ENCODE results near the gene GCNT3.

DNA sequence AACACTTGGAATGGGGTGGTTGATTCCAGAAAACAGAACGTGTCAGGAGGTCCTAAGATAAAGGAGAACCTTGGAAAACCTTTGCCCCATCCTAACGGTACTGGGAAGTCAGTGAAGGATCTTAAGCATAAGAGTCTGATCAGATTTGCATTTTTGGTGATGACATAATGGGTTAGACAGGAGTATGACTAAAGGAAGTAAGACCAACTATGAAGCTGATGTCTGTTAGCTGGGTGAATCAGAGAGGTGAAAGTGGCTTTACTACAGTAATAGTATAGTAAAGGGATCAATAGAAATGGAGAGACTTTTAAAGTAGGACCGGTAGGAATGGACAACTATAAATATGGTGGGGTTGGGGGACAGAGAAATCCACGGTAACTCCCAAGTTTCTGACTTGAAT is 33.2 kb downstream of the GCNT3 start:
- TF ChIP-seq, protein P1, sequence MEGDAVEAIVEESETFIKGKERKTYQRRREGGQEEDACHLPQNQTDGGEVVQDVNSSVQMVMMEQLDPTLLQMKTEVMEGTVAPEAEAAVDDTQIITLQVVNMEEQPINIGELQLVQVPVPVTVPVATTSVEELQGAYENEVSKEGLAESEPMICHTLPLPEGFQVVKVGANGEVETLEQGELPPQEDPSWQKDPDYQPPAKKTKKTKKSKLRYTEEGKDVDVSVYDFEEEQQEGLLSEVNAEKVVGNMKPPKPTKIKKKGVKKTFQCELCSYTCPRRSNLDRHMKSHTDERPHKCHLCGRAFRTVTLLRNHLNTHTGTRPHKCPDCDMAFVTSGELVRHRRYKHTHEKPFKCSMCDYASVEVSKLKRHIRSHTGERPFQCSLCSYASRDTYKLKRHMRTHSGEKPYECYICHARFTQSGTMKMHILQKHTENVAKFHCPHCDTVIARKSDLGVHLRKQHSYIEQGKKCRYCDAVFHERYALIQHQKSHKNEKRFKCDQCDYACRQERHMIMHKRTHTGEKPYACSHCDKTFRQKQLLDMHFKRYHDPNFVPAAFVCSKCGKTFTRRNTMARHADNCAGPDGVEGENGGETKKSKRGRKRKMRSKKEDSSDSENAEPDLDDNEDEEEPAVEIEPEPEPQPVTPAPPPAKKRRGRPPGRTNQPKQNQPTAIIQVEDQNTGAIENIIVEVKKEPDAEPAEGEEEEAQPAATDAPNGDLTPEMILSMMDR (IDR thresholded peaks at IDR 0.05; ENCODE audit: low read depth, low read length) = no peak
- TF ChIP-seq POLR2A (IDR thresholded peaks at IDR 0.05; ENCODE audit: extremely low read depth, insufficient read length) (no peak), MYC (IDR thresholded peaks at IDR 0.05; ENCODE audit: low read depth, low read length) (no peak)
- TF ChIP-seq, protein P2, sequence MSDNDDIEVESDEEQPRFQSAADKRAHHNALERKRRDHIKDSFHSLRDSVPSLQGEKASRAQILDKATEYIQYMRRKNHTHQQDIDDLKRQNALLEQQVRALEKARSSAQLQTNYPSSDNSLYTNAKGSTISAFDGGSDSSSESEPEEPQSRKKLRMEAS (IDR thresholded peaks at IDR 0.05; ENCODE audit: low read depth, low read length) = no peak

All from NB4 (cell line).